Prostate gland (tissue), 2 donors: Measurements from ENCODE around the gene RSU1.

Source experiments
- POLR2A ChIP-seq: fragments of 450-650 bp; IDR thresholded peaks from one replicate; pipeline ENCODE4 v1.6.1; 2016; ENCODE audit warnings: antibody characterized with exemption, mild to moderate bottlenecking
- TF ChIP-seq, protein P1 (sequence below), 4 experiments: fragments of 200-600 bp in 2 of 4; fragments of 450-650 bp in 2 of 4; sonication (generic) in 2 of 4; IDR thresholded peaks; 1 replicate in 3 of 4; 2 replicates in 1 of 4; pipeline ENCODE4 v1.5.1; 2016 to 2019; ENCODE audit warnings: antibody characterized with exemption in 4 of 4, mild to moderate bottlenecking in 2 of 4, moderate library complexity in 2 of 4

- no peak for TF ChIP-seq POLR2A
- TF ChIP-seq, protein P1, sequence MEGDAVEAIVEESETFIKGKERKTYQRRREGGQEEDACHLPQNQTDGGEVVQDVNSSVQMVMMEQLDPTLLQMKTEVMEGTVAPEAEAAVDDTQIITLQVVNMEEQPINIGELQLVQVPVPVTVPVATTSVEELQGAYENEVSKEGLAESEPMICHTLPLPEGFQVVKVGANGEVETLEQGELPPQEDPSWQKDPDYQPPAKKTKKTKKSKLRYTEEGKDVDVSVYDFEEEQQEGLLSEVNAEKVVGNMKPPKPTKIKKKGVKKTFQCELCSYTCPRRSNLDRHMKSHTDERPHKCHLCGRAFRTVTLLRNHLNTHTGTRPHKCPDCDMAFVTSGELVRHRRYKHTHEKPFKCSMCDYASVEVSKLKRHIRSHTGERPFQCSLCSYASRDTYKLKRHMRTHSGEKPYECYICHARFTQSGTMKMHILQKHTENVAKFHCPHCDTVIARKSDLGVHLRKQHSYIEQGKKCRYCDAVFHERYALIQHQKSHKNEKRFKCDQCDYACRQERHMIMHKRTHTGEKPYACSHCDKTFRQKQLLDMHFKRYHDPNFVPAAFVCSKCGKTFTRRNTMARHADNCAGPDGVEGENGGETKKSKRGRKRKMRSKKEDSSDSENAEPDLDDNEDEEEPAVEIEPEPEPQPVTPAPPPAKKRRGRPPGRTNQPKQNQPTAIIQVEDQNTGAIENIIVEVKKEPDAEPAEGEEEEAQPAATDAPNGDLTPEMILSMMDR (IDR thresholded peaks at IDR 0.05): no peak
These were observed 21.7 kb downstream of the RSU1 start for GRCh38 chr10:16795410-16796073.
